ENCODE data around the gene ZFPL1. TPM values are rescaled to one million over a fixed set of nuclear protein-coding genes. Genes with fewer than 3 reads are reported as not detected.

Gene ZFPL1
- total and polyA plus RNA-seq, 10 of the 15 experiments (the other 5 are each of a cell fraction or from before 2014, with no cell fraction given), result 2.2 to 37.8 (median 27.0) TPM

GRCh38 chr11:65112546-65113360, 28.7 kb downstream of the ZFPL1 start (continued):
- TF ChIP-seq USF1 (IDR thresholded peaks at IDR 0.05; ENCODE audit: borderline replicate concordance, extremely low read length, insufficient read depth, low read depth, low read length) (no peak), YY1 (IDR thresholded peaks at IDR 0.05; ENCODE audit: low read depth, low read length) (peak; percentile 53; the same call in 1 of the 2 replicates), MXI1 (IDR thresholded peaks at IDR 0.05; ENCODE audit: low read depth, low read length) (peak; percentile 42; the same call in 1 of the 2 replicates), TCF12 (IDR thresholded peaks at IDR 0.05; ENCODE audit: low read depth, low read length) (peak; percentile 18; the same call in 1 of the 2 replicates), CBFB (IDR thresholded peaks at IDR 0.05; ENCODE audit: low read depth) (no peak), LARP7 (IDR thresholded peaks at IDR 0.05) (peak; percentile 91), CBX3 (IDR thresholded peaks at IDR 0.05; ENCODE audit: borderline replicate concordance, low read depth) (no peak), YBX1 (IDR thresholded peaks at IDR 0.05) (no peak), TARDBP (IDR thresholded peaks at IDR 0.05; ENCODE audit: borderline replicate concordance) (peak; percentile 21; the same call in 1 of the 2 replicates), HDGF (IDR thresholded peaks at IDR 0.05) (peak; percentile 87), IKZF1 (conservative IDR thresholded peaks at IDR 0.05) (peak; percentile 13; the same call in 1 of the 2 replicates), DPF2 (IDR thresholded peaks at IDR 0.05) (peak; percentile 71)
- TF ChIP-seq, protein P1, sequence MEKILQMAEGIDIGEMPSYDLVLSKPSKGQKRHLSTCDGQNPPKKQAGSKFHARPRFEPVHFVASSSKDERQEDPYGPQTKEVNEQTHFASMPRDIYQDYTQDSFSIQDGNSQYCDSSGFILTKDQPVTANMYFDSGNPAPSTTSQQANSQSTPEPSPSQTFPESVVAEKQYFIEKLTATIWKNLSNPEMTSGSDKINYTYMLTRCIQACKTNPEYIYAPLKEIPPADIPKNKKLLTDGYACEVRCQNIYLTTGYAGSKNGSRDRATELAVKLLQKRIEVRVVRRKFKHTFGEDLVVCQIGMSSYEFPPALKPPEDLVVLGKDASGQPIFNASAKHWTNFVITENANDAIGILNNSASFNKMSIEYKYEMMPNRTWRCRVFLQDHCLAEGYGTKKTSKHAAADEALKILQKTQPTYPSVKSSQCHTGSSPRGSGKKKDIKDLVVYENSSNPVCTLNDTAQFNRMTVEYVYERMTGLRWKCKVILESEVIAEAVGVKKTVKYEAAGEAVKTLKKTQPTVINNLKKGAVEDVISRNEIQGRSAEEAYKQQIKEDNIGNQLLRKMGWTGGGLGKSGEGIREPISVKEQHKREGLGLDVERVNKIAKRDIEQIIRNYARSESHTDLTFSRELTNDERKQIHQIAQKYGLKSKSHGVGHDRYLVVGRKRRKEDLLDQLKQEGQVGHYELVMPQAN (conservative IDR thresholded peaks at IDR 0.05), result peak; percentile 81
- TF ChIP-seq, protein P2, sequence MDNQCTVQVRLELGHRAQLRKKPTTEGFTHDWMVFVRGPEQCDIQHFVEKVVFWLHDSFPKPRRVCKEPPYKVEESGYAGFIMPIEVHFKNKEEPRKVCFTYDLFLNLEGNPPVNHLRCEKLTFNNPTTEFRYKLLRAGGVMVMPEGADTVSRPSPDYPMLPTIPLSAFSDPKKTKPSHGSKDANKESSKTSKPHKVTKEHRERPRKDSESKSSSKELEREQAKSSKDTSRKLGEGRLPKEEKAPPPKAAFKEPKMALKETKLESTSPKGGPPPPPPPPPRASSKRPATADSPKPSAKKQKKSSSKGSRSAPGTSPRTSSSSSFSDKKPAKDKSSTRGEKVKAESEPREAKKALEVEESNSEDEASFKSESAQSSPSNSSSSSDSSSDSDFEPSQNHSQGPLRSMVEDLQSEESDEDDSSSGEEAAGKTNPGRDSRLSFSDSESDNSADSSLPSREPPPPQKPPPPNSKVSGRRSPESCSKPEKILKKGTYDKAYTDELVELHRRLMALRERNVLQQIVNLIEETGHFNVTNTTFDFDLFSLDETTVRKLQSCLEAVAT (IDR thresholded peaks at IDR 0.05), result 0 out of 2 replicates have a peak, but pooled peaks have one; percentile 39

All from GM12878 (cell line).